Loucy (cell line): ENCODE measurements around the gene TOGARAM2.

Source experiments
- EZH2phosphoT487 ChIP-seq: fragments of 200-600 bp; IDR thresholded peaks from 2 replicates; pipeline ENCODE4 v1.6.1; 2018; ENCODE audit warnings: antibody characterized with exemption, mild to moderate bottlenecking, moderate library complexity, borderline replicate concordance
- TF ChIP-seq, protein P1 (sequence below): fragments of 200-600 bp; sonication (generic); conservative IDR thresholded peaks from 2 replicates; pipeline ENCODE4 v1.5.1; 2014; ENCODE audit warnings: mild to moderate bottlenecking, antibody characterized with exemption, low read length

DNA sequence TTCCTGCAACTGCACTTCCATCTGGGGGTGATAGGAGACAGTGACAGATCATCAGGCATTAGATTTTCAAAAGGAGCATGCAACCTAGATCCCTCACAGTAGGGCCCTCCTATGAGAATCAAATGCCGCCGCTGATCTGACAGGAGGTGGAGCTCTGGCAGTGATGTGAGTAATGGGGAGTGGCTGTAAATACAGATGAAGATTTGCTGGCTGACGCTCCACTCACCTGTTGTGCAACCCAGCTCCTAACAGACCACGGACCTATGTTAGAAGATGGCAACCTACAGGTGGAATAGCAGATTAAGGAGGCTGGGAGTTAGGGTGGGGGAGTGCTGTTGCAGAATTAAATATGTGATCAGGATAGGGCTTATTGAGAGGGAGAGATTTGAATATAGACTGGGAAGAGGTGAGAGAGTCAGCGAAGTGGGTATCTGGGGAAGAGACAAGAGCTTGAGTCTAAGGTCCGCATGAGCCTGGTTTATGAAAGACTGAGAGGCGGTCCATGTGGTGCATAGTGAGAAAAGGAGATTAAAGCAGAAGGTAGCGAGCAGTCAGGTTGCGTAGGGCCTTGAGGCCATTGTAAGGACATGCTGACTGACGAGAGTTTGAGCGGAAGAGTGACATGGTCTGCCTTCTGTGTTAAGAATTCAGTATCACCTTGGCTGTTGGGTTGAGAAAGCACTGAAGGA is 31.3 kb upstream of the TOGARAM2 start:
- TF ChIP-seq, protein P1, sequence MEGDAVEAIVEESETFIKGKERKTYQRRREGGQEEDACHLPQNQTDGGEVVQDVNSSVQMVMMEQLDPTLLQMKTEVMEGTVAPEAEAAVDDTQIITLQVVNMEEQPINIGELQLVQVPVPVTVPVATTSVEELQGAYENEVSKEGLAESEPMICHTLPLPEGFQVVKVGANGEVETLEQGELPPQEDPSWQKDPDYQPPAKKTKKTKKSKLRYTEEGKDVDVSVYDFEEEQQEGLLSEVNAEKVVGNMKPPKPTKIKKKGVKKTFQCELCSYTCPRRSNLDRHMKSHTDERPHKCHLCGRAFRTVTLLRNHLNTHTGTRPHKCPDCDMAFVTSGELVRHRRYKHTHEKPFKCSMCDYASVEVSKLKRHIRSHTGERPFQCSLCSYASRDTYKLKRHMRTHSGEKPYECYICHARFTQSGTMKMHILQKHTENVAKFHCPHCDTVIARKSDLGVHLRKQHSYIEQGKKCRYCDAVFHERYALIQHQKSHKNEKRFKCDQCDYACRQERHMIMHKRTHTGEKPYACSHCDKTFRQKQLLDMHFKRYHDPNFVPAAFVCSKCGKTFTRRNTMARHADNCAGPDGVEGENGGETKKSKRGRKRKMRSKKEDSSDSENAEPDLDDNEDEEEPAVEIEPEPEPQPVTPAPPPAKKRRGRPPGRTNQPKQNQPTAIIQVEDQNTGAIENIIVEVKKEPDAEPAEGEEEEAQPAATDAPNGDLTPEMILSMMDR = no peak
- no peak for TF ChIP-seq EZH2phosphoT487
